WTC11 (cell line): ENCODE results near the gene OR5A2. TPM values are rescaled to one million over a fixed set of nuclear protein-coding genes. Genes with fewer than 3 reads are reported as not detected.

ENCODE experiments used
- total RNA-seq: library from RNA; stranded (reverse); gene quantifications from 3 replicates; pipeline ENCODE4 v1.2.3, GENCODE V29; 2021

The OR5A2 gene
- total RNA-seq, 1 experiment from 2014 or later: not detected

Other genes starting within 250 kb of the OR5A2 start
- 0.05 to 0.09 TPM in 2 of 3 replicates, not detected in the other for gene MPEG1, start 213.5 kb downstream of the OR5A2 start, total RNA-seq
- gene OR5AN1, start 67.5 kb downstream of the OR5A2 start, total RNA-seq: not detected in 3 replicates
- gene OR5A1, start 10.1 kb upstream of the OR5A2 start, total RNA-seq: not detected in 3 replicates
- gene OR4D6, start 30.5 kb upstream of the OR5A2 start, total RNA-seq: not detected in 3 replicates
- 0.07 TPM in 1 of 3 replicates, not detected in the others for gene OR4D10, start 46.9 kb upstream of the OR5A2 start, total RNA-seq
- gene OR4D11, start 77.2 kb upstream of the OR5A2 start, total RNA-seq: not detected in 3 replicates
- not detected in 3 replicates for gene OR4D9, start 85.1 kb upstream of the OR5A2 start, total RNA-seq
- gene OSBP, start 189.4 kb upstream of the OR5A2 start, total RNA-seq: 38.3 to 45.4 TPM (median 38.8 TPM) in 3 replicates
- gene PATL1, start 242.6 kb upstream of the OR5A2 start, total RNA-seq: 27.6 to 30.5 TPM (median 29.9 TPM) in 3 replicates